NCI-H1092 treated with DMSO at 0.1 percent for 48 hours (cell line): ENCODE data around the gene DNAJC22.
"Not testable (repeated sequence)": the region's sequence is repeated elsewhere in the genome, so short reads cannot be mapped to it uniquely, and the experiment has no call there.

ENCODE experiments used
- DNase-seq: peaks from one replicate; lab custom pipeline; 2025; lab: John Stamatoyannopoulos, UW

DNAJC22 gene

GRCh38 chr12:49331380-49332222 lies 15.1 kb upstream of the DNAJC22 start:
- DNase-seq, result no peak

GRCh38 chr12:49332441-49332861 lies 14.2 kb upstream of the DNAJC22 start:
- DNase-seq, result no peak

DNA sequence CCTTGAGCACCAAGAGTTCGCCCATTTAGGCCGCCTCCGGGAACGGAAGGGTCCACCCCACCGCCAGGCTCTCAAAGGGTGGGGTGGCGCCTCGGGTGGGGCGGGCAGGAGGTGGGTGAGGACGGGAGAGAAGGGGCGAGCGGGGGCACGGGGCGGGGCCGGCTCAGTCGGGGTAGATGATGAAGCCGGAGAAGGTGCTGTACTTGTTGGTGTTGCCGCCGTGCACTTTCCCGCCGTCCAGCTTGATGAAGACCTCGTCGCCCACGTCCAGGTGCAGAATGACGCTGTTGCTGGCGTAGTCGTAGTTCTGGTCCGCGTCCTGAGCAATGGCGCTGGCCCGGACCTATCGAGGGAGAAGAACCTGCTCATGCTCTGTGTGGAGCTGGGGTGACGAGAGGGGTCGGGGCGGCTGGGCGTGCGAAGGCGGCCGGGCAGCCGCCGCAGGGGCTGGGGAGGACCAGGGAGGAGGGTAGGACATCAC lies 13.8 kb upstream of the DNAJC22 start:
- no peak for DNase-seq

GRCh38 chr12:49333778-49334177 lies 12.9 kb upstream of the DNAJC22 start:
- DNase-seq, result not testable (repeated sequence)

DNA sequence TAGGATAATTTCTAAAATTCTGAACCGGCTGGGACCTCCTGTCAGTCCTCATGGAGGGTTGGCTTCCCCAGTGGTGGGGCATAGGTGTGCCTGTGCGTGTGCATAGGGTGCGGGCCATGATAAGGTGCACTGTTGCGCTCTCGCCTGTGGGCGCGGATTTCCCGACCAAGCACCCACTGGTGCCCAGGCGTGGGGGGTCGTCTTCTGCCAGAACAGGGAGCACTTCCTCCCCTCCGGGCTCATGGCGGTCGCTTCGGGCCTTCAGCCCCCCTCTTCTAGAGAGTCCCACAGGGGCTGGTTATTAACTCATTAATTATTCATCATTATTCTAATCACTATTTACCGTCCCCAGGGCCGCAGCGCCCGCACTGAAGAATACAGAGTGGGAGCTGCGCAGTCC lies 12.5 kb upstream of the DNAJC22 start:
- no peak for DNase-seq

DNA sequence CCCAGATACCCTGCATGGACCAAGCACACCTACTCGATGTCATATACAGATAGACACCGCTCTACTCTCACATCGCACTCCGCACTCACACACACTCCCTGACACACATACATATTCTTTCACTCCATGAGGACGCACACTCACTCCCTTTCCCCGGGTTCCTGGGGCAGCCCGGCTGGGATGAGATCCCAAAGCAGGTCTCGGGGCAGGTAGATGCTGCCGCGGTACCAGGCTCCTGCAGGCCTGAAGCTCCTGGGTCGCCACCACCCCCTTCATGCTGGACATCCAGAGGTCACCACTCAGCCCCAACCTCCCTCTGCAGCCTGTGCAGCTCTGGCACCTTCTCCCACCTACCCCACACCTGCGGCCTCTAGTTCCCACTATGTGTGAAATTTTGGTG lies 12.0 kb upstream of the DNAJC22 start:
- no peak for DNase-seq

GRCh38 chr12:49335118-49335954 lies 11.4 kb upstream of the DNAJC22 start:
- DNase-seq, result no peak

DNA sequence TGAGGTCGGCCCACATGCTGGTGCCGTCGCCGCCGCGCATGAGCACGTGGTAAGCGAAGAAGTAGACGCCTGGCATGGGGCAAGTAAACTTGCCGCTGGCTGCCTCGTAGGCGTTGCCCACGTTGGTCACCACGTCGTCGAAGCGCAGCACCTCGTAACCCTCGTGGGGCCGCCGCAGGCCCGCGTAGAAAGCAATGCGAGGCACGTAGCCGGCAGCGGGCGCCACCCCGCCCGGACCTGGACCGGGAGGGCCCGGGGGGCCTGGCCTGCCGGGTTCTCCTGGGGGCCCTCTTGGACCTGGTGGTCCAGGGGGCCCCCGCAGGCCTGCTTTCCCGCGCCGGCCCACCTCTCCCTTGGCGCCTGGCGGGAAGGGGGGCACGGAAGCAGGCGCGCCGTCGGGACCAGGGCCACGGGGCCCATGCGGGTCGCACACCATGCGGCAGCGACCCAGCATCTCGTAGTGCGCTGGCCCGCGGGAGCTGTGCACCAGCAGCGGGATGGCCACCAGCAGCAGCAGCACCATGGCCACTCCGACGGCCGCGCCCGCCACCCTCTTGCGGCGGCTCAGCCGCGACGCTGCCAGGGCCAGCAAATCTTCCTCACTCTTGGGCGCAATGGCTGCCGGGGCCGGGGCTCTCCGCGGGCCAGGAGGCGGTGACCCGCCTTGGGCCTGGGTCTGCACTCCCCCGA lies 10.6 kb upstream of the DNAJC22 start:
- DNase-seq, result no peak

GRCh38 chr12:49336645-49337584 lies 9.8 kb upstream of the DNAJC22 start, which contains the start of gene C1QL4:
Gene C1QL4 (minus strand): TSS chr12:49337188. CDS start chr12:49336477, 711 bp downstream.
- DNase-seq, result peak; percentile 38

DNA sequence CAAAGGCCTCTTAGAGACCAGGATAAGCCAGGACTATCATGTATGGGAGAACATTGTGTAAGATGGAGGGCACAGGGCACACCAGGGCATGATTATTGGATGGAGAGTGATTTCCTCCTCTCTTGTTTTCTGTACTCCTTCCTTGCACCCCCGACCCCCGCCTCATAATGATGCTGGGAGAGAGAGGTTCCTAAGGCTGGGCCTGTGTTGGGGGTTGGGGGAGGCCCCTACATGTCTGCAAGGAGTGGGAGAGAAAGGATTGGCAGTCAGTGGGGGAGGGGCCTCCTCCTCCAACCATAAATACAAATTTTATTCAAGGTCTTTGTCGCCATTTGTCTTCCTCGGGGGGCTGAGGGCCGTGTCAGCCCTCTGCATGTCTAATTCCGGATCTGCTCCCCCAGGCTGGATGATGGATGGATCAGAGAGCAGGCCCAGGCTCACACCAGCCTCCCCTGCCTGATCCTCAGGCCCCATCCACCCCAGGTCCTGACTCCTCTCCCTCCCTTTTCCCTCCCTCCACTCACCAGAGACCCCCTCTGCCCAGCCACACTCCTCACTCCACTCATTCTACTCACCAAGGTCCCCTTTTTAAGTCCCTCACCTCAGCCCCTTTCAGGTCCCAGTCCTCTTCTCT lies 7.7 kb upstream of the DNAJC22 start:
- no peak for DNase-seq

GRCh38 chr12:49339464-49339861 lies 7.2 kb upstream of the DNAJC22 start:
- no peak for DNase-seq

DNA sequence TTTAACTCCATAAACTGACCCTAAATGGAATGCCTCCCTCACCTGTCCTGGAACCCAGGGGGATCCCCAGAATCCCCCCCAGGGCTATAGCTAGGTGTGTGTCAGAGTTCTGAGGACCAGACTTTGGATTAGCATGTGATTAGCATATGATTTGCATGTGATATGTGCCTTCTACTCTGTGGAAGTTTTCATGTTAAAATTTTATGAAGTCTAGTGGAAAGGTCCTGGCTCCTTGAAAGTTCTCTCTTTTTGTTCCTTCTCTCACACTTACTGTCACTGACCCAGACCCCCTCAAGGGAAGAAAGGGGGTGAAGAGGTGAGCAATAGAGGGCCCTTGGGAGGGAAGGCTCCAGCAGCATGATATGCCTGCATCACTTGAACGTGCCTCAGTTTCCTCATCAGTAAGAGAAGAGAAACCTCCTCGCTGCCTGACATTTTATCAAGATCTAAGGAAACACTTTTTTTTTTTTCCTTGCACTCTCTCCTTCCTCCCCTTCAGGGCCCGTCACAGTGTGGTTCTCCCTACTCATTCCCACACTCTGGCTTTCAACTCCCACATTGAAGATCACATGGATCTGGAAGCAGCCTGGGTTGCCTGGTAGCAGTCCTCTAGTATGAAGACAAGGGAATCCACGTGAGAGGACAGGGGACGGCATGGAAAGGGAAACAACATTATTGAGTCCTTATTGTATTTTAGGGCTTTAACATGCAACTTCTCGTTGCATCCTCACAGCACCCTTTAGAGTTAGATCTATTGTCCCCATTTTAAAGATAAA lies 6.4 kb upstream of the DNAJC22 start:
- DNase-seq, result no peak

DNA sequence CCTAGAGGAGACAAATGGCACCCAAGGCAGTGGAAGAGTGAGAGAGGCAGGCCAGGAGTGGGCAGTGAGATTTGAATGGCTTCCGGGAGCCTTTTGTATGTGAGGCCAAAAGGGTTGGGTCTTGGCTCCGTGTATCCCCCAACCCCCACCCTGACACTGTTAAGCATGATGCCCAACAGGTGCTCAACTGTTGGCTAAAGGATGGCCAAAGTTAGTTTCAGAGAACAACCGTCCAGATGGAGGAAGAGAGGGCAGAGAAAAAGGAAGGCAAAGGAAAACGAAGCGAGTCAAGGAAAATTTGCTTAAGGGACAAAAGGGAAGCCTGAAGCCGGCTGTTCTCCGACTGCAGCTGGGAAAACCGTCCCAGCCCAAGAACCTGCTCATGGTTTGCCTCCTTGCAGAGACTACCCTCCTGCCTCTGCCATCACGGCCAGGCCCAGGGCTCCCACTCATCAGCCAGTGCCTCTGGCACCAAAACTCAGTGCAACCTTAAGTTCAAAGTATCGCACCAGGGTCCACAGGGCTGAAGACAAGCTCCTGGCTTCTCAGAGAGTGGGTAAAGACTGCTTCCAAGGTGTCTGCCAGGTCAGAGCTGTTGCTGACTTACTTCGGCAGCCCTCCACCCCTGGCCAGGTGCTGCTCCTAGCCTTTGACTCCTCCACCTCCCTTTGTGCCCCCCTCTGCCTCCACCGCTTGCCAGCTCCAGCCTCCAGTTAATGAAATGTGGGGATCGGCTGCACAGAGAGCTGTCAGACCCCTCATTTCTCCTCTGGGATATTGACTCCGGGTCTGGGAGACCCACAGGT lies 5.5 kb upstream of the DNAJC22 start:
- no peak for DNase-seq

DNA sequence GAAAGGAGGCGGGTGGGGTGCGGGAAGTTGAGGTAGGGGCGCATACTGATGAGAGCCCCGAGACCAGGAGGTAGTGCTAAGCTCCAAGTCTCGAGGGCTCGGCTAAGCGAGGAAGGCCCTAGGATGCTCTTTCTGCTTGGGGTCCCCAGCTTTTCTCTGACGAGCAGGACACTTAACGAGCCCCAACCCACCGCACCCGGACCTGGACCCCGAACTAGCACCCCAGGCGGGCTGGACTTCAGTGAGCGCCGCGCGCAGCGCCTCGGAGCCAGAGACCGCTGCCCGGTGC lies 5.0 kb upstream of the DNAJC22 start:
- DNase-seq, result no peak

DNA sequence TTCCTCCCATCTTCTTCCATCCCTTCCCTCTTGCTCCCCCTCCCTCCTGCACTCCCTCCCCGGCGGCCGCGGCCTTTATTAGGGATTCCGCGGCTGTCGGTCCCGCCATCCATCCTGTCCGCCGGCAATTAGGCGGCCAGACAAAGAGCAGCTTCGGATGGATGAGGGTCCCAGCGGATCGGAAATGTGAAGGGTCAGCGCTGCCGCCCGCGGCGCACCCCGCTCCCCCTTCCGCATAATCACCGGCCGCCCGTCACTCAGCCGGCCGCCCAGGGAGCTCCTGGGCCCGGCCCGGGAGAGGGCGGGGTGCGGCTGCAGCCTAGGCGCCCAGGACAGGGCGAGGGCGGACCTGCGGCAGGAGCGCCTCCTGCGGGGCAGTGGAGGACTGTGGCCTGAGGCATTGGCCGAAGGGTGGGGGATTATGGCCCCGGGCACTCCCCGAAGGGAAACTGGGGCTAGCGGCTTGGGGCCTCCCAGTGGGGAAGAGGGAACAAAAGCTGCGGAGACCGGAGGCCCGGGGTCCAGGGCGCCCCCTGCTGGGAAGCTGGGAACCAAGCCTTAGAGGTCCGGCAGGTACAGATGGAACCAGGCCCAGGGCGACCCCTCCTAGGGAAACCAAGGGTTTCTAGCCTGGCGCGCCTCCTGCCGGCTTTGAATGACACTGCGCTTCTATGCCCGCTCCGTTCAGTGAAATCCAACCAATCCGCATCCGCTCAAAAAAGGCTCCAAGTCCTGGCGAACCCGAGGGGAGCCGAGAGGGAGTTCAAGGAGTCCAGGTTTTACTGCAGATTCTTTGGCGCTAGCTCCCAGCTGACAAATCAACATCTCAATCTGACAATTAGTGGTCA lies 4.4 kb upstream of the DNAJC22 start:
- DNase-seq, result peak; percentile 85

DNA sequence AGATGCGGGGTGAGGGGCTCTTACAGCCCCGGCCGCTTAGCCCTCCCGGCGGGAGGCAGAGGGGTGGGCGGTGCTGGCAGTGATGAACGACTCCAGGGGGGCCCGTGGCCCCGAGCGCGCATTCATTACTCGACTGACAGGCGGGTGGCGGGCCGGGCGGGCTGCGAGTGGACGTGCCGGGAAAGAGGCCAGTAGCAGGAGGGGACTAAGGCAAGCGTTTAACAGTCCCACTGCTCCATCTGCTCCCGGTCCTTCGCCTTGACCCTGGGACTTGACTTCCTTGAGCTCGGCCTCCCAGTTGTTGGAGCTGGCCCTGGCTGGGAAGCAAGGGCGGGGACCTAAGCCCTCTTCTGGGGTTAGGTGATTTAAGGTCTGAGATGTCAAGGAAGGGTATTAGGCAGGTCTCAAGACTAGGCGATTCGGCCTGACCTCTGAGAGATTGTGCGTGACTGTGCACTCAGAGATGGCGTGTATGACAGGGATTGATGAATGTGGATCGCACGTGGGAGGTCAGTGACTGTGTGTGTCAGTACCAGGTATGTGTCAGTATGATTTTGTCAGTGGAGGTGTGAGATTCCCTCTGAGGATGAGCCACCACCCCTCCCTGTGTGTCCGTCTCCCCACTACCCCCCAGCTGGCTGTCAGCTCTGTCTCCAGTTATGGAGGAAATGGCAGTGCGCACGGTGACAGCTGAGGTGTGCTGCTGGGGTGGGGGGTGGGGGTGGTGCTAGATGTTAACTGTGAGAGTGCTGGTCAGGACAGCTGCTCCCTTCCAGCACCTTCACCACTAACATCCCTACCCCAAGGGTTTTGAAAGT lies 3.6 kb upstream of the DNAJC22 start:
- DNase-seq, result peak; percentile 43

DNA sequence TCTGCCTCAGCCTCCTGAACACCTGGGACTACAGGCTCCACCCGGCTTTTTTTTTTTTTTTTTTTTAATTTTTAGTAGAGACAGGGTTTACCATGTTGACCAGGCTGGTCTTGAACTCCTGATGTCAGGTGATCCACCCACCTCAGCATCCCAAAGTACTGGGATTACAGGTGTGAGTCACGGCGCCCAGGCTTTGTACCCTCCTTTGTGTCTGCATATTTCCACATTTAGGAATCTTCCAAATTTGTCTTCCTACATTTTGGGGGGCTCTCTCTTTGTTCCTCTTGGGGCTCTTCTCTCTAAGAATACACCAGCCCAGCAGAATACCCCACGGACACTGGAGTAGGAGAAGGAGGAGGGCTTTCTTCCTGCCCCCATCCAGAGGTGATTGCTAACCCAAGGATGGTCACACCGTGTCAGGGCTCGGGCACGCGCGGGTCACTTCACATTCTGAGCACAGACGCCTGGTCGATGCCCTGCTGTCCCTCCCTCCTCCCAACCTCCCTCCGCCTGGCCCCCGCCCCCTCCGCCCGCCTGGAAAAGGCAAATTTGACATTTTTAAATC lies 2.1 kb upstream of the DNAJC22 start:
- DNase-seq, result no peak
